Esophagus (tissue), 2 donors: ENCODE measurements around the gene KLHL14. TPM values are rescaled to one million over a fixed set of nuclear protein-coding genes. Genes with fewer than 3 reads are reported as not detected.
"Not testable (repeated sequence)": the region's sequence is repeated elsewhere in the genome, so short reads cannot be mapped to it uniquely, and the experiment has no call there.

Experiments
- H3K27ac ChIP-seq, 2 donors: one replicate each; pipeline ENCODE4 v1.5.1; 2013; ENCODE audit warnings: low read depth in 2 of 2, mild to moderate bottlenecking in 2 of 2, inconsistent platforms in 1 of 2, low read length in 1 of 2, moderate library complexity in 1 of 2
- H3K27me3 ChIP-seq, 2 donors: one replicate each; pipeline ENCODE4 v1.6.1; 2013; ENCODE audit warnings: low read length in 2 of 2, control low read depth in 1 of 2, mild to moderate bottlenecking in 1 of 2; ENCODE audit not compliant: insufficient read depth in 2 of 2, control insufficient read depth in 1 of 2
- H3K36me3 ChIP-seq, 2 donors: one replicate each; pipeline ENCODE4 v1.6.1; 2013; ENCODE audit warnings: low read length in 1 of 2; ENCODE audit not compliant: control insufficient read depth in 2 of 2, insufficient read depth in 2 of 2
- H3K4me1 ChIP-seq, 2 donors: one replicate each; pipeline ENCODE4 v1.6.1; 2013; ENCODE audit warnings: low read length in 1 of 2; ENCODE audit not compliant: control insufficient read depth in 2 of 2, insufficient read depth in 2 of 2
- H3K4me3 ChIP-seq, 2 donors: one replicate each; pipeline ENCODE4 v1.5.1; 2013; ENCODE audit warnings: low read length in 2 of 2, mild to moderate bottlenecking in 2 of 2, low read depth in 1 of 2, moderate library complexity in 1 of 2
- H3K9me3 ChIP-seq, 2 donors: one replicate each; pipeline ENCODE4 v1.6.1; 2013; ENCODE audit warnings: mild to moderate bottlenecking in 2 of 2, low read depth in 1 of 2, low read length in 1 of 2, moderate library complexity in 1 of 2; ENCODE audit not compliant: control insufficient read depth in 2 of 2, insufficient read depth in 1 of 2
- WGBS, 2 donors: extraction: QIAGEN DNeasy Blood & Tissue Kit; methylation state at CpG; one replicate each; pipeline ENCODE4 v1.1.7; 2013; 5-methylcytosine and 5-hydroxymethylcytosine counted together
- polyA plus RNA-seq, 2 donors: library from polyadenylated mRNA; stranded (reverse); fragments of 200-250 nt; gene quantifications; one replicate each; pipeline ENCODE4 v1.2.3, GENCODE V29; 2013
- donor health status: healthy with polysubstance abuse.
- donor health status: Bipolar disorder and iron deficiency.

KLHL14 gene
- polyA plus RNA-seq, 2 donors = 0.09 to 0.16 TPM

DNA sequence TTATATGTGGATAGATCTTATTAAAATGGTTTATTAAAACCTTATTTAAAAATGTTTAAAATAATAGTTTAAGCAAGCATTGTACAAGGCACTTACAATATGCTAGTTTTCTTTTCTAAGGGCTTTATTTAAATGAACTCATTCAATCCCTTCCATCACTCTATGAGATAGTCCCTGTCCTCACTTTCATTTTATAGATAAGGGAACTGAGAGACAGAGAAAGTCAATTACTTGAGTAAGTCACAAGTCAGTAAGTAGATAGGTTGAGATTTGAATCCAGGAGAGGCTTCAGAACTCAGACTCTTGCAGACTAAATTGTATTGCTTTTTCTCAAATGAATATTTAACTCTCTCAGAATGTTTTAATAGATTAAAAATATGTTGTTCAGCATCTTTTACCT lies 95.2 kb downstream of the KLHL14 start:
- Histone ChIP-seq H3K27me3 (no peaks in the 10 kb centered on the region), H3K9me3 (no peaks in the 10 kb centered on the region), H3K4me3 (no peak overlapping the region), H3K4me1 (no peaks in the 10 kb centered on the region), H3K36me3 (no peaks in the 10 kb centered on the region), H3K27ac (no peak overlapping the region)

DNA sequence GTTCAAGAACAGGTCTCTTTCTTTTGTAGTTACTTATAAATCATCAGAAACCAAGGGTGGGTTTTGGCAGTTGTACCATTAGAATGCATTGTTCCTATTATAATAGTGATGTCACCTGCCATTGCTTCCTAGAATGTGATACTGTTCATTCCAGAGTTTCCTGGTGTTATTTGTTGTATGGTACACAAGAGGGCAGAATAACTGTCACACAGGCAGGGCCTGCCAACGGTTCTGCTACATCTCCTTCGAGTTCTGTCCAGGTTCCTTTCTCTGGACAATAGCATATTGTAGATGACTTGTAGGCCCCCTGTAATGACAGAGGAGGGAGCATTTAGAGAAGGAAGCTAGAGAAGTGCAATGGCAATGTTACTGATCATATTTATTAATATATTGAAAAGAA lies 98.3 kb downstream of the KLHL14 start:
- H3K27me3 ChIP-seq = no peaks in the 10 kb centered on the region
- 35 to 39% methylated on average over 2 of the region's 2 CpGs for WGBS, 2 donors
- H3K27ac ChIP-seq = no peak overlapping the region
- H3K4me3 ChIP-seq = no peak overlapping the region
- no peaks in the 10 kb centered on the region for H3K9me3 ChIP-seq
- no peaks in the 10 kb centered on the region for H3K36me3 ChIP-seq
- H3K4me1 ChIP-seq = no peaks in the 10 kb centered on the region

DNA sequence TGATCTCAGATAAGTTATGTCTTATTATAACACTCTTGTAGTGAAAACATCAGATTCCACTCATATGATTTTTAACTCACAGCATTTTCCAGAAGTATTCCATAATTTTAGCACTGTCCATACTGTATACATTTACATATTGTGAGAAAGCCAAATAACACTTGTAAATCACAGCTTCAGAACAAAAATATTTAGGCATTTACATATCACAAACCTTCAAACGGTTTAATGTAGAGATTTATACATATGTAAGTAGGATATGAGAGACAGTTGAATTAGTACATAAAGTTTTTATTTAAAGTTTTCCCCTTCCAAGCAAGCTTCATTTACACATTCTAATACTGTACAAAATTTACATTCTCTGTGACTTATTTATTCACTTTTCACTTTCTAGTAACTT lies 100.4 kb downstream of the KLHL14 start:
- 39 to 56% methylated on average over 1 of the region's 1 CpG for WGBS, 2 donors

DNA sequence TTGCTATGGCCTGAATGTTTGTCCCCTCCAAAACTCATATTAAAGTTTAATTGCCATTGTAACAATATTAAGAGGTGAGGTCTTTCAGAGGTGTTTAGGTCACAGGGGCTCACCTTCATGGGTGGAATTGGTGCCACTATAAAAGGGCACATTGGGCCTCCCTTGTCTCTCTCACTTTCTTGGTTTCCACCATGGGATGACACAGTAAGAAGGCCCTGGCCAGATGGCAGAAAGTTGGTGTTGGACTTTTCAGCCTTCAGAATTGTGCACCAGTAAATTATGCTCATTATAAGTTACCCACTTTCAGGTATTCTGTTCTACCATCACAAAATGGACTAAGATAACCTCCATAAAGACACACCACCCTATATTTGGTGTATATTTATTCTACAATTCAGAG lies 102.1 kb downstream of the KLHL14 start:
- no peaks in the 10 kb centered on the region for H3K4me1 ChIP-seq

More for the DNA sequence above, 100.4 kb downstream of the KLHL14 start:
- H3K4me3 ChIP-seq = no peak overlapping the region
- H3K4me1 ChIP-seq = no peaks in the 10 kb centered on the region
- H3K27me3 ChIP-seq = no peaks in the 10 kb centered on the region
- no peaks in the 10 kb centered on the region for H3K36me3 ChIP-seq
- no peak overlapping the region for H3K27ac ChIP-seq
- H3K9me3 ChIP-seq = no peaks in the 10 kb centered on the region

DNA sequence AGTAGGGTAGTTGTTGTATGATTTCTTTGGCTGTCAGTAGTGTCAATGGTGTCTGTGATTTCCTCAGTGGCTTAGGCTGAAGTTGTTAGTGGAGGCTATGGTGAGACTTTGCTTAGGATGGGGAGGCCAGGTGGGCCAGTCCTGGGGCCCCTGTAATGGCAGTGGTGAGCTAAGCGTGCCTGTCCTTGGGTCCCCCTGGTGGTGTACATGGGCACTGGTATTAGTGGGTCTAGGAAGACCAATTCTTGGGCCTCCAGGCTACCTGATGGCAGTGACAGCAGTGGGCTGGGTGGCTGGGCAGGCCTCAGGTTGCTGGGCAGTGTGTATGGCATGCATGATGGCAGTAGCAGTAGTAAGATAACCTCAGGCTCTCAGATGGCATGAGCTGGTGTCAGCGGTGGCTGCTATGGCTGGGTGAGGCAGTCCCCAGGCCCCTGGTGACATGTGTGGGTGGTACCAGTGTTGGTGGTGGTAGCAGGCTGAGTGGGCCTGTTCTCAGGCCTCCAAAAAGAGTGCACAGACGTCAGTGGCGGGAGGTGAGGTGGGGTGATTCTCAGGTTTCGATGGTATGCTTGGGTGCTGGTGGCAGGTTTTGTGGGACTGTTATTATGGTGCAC lies 103.2 kb downstream of the KLHL14 start:
- WGBS, 2 donors = 72 to 75% methylated on average over 5 of the region's 5 CpGs
- no peaks in the 10 kb centered on the region for H3K9me3 ChIP-seq
- H3K36me3 ChIP-seq = no peaks in the 10 kb centered on the region
- H3K27ac ChIP-seq = no peak overlapping the region
- no peak overlapping the region for H3K4me3 ChIP-seq
- no peaks in the 10 kb centered on the region for H3K4me1 ChIP-seq
- H3K27me3 ChIP-seq = no peaks in the 10 kb centered on the region

More for the DNA sequence above, 102.1 kb downstream of the KLHL14 start:
- H3K27me3 ChIP-seq = no peaks in the 10 kb centered on the region
- H3K9me3 ChIP-seq = no peaks in the 10 kb centered on the region
- H3K27ac ChIP-seq = no peak overlapping the region
- H3K36me3 ChIP-seq = no peaks in the 10 kb centered on the region
- no peak overlapping the region for H3K4me3 ChIP-seq

DNA sequence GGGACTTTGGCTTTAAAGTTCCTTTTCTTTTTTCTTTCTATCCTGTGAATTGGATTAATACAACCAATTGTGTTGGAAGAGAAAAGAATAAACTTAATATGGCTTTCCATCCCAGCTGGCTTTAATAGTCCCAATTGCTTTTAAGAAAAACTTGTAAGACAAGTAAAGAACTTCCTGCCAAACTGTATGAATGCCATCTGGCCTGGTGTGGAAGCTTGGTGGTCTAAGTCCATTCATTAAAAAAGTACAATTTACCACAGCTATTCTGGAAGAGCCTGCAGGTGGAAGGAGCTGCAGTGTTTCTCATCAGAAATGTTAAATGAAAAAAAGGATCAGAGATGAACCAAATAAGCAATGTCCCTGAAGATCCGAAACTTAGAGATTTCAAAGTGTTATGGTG lies 103.9 kb downstream of the KLHL14 start:
- H3K36me3 ChIP-seq = no peaks in the 10 kb centered on the region
- no peaks in the 10 kb centered on the region for H3K27me3 ChIP-seq
- no peaks in the 10 kb centered on the region for H3K4me1 ChIP-seq
- H3K9me3 ChIP-seq = no peaks in the 10 kb centered on the region
- H3K27ac ChIP-seq = no peak overlapping the region
- 86 to 91% methylated on average over 1 of the region's 1 CpG for WGBS, 2 donors
- H3K4me3 ChIP-seq = no peak overlapping the region

DNA sequence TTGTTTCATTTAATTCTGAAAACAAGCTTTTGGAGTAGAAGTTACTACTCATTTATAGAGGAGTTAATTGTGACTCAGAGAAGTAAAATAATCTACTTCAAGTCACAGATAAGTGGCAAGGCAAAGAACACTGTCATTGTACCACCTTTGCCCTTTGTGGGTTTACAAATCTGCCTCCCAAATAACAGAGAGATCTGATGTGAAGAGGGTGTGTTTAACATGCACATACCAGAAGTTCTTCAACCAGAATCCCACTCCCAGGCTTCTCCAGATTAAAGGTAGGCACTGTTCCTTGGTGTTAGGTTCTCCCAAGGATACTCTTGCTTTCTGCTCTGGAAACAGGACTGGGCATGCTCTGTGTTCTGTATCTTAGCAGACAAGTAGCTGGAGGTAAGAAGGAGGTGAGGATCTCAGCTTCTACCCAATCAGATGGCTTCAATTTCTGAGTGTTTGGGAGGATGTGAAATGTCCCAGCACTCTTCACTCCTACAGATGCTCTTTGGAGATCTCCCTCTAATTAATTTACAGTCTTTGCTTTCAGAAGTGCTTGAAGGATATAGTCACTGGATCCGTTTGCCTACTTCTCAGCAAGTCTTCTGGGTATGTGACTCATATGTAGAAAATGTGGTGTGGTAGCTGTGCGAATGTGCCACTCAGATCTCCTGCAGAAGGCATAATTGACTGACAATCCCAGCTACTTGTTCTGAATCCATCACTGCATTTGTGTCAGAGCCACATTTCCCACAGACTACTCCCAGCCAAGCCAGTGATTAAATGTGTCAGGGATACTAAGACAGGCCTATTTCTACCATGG lies 111.1 kb downstream of the KLHL14 start:
- Histone ChIP-seq H3K36me3 (no peaks in the 10 kb centered on the region), H3K9me3 (no peaks in the 10 kb centered on the region), H3K27me3 (no peaks in the 10 kb centered on the region), H3K4me3 (no peak overlapping the region), H3K4me1 (no peaks in the 10 kb centered on the region), H3K27ac (no peak overlapping the region)
- WGBS, 2 donors = 37 to 51% methylated on average over 2 of the region's 2 CpGs

DNA sequence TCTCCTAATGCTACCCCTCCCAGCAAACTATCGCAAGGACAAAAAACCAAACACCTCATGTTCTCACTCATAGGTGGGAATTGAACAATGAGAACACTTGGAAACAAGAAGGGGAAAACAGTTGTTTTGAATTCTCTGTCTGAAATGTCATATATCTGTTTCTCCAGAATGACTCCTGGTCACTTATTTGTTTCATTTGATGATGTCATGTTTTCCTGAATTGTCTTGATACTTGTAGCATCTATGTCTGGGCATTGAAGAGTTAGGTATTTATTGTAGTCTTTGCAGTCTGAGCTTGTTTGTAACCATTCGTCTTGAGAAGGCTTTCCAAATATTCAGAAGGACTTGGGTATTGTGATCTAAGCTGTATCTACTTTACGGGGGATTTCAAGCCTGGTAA lies 118.3 kb downstream of the KLHL14 start:
- H3K27me3 ChIP-seq, H3K36me3 ChIP-seq, H3K4me3 ChIP-seq, H3K4me1 ChIP-seq, H3K9me3 ChIP-seq, H3K27ac ChIP-seq: not testable (repeated sequence)
- WGBS, 2 donors = 93 to 94% methylated on average over 3 of the region's 3 CpGs

DNA sequence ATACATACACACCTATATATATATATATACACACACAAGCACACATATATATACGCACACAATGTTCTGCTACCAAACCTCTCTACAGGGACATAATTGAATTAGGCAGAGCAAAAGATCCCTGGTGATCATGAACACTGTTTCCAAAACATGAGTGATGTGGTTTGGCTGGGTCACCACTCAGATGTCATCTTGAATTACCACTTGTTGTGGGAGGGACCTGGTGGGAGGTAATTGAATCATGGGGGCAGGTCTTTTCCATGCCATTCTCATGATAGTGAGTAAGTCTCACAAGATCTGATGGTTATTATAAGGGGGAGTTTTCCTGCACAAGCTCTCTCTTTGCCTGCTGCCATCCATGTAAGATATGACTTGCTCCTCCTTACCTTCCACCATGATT lies 135.2 kb downstream of the KLHL14 start:
- H3K36me3 ChIP-seq, H3K4me3 ChIP-seq, H3K27ac ChIP-seq, H3K27me3 ChIP-seq, H3K4me1 ChIP-seq, H3K9me3 ChIP-seq: not testable (repeated sequence)
- WGBS, 2 donors = 96 to 97% methylated on average over 1 of the region's 1 CpG

DNA sequence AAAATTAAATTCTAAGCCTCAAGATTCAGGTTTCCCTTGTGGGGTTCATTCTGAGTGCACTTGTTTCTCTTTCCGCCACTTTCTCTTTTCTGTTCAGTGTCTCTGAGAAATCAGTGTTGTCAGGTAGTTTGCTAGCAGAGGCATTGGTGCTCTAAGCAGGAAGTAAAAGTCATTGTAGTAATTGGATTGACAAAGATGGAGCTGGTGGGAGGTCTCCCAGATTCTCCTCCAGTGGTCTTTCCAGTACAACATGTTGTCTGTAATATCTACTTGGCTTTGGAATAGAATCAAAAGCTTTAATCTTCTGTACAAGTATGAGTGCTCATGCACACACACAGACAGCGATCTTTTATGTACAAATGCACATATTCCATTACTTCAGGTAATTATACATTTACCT lies 135.6 kb downstream of the KLHL14 start:
- no peaks in the 10 kb centered on the region for H3K9me3 ChIP-seq
- no peaks in the 10 kb centered on the region for H3K4me1 ChIP-seq
- H3K4me3 ChIP-seq = no peak overlapping the region
- H3K27me3 ChIP-seq = no peaks in the 10 kb centered on the region
- H3K27ac ChIP-seq = no peak overlapping the region
- no peaks in the 10 kb centered on the region for H3K36me3 ChIP-seq
- WGBS, 2 donors = 90 to 97% methylated on average over 2 of the region's 2 CpGs
